Neural cell (in vitro differentiated cells): ENCODE results near the gene RANGRF. TPM values are rescaled to one million over a fixed set of nuclear protein-coding genes. Genes with fewer than 3 reads are reported as not detected.
A peak's percentile ranks its signal among the peaks of the same experiment; 100 is the strongest.

Source experiments
- H2AFZ ChIP-seq: fragments of 200-600, 300-800 bp; sonication (generic), shearing (Covaris generic); 2 replicates; pipeline ENCODE4 v1.6.0; 2014; ENCODE audit warnings: low read depth, mild to moderate bottlenecking, antibody characterized with exemption, low read length, moderate library complexity
- H3F3A ChIP-seq: fragments of 200-600 bp; shearing (Covaris generic); 2 replicates; pipeline ENCODE4 v1.6.1; 2016; ENCODE audit warnings: mild to moderate bottlenecking, moderate library complexity, mixed read lengths, antibody characterized with exemption, low read length; ENCODE audit not compliant: insufficient read depth, poor library complexity, severe bottlenecking
- H3K27ac ChIP-seq: fragments of 200-600, 300-800 bp; sonication (generic), shearing (Covaris generic); 2 replicates; pipeline ENCODE4 v1.5.1; 2014; ENCODE audit warnings: mild to moderate bottlenecking, low read length, moderate library complexity
- H3K27me3 ChIP-seq: fragments of 300-800, 200-600 bp; sonication (generic), shearing (Covaris generic); 2 replicates; pipeline ENCODE4 v1.6.0; 2014; ENCODE audit warnings: mild to moderate bottlenecking, low read depth, low read length, moderate library complexity; ENCODE audit not compliant: insufficient read depth
- H3K36me3 ChIP-seq: fragments of 300-800, 200-600 bp; sonication (generic), shearing (Covaris generic); 2 replicates; pipeline ENCODE4 v1.5.1; 2014; ENCODE audit warnings: mild to moderate bottlenecking, antibody characterized with exemption, low read length, moderate library complexity; ENCODE audit not compliant: insufficient read depth
- H3K4me2 ChIP-seq: fragments of 300-800, 200-600 bp; sonication (generic), shearing (Covaris generic); 2 replicates; pipeline ENCODE4 v1.6.0; 2014; ENCODE audit warnings: mild to moderate bottlenecking, low read length
- H3K4me3 ChIP-seq: fragments of 300-800, 200-600 bp; sonication (generic), shearing (Covaris generic); 2 replicates; pipeline ENCODE4 v1.5.1; 2014; ENCODE audit warnings: mild to moderate bottlenecking, low read length, moderate library complexity
- H3K79me2 ChIP-seq: fragments of 200-600 bp; shearing (Covaris generic); replicated peaks from 2 replicates; pipeline ENCODE4 v1.6.0; 2014; ENCODE audit warnings: mild to moderate bottlenecking, low read length, moderate library complexity; ENCODE audit not compliant: insufficient read depth
- H3K9ac ChIP-seq: fragments of 300-800, 200-600 bp; sonication (generic), shearing (Covaris generic); 2 replicates; pipeline ENCODE4 v1.6.1; 2016; ENCODE audit warnings: mild to moderate bottlenecking, low read length, mixed read lengths
- H3K9me2 ChIP-seq: fragments of 200-600 bp; shearing (Covaris generic); 2 replicates; pipeline ENCODE4 v1.6.1; 2016; ENCODE audit warnings: mild to moderate bottlenecking, low read length, mixed read lengths; ENCODE audit not compliant: insufficient read depth
- H3K9me3 ChIP-seq: fragments of 200-600, 300-800 bp; sonication (generic), shearing (Covaris generic); 2 replicates; pipeline ENCODE4 v1.6.1; 2016; ENCODE audit warnings: mild to moderate bottlenecking, mixed run types, low read length, moderate library complexity, mixed read lengths
- H4K20me1 ChIP-seq: fragments of 200-600 bp; shearing (Covaris generic); 2 replicates; pipeline ENCODE4 v1.6.1; 2016; ENCODE audit warnings: mild to moderate bottlenecking, mixed run types; ENCODE audit not compliant: insufficient read depth
- EP300 ChIP-seq: fragments of 450-650 bp; conservative IDR thresholded peaks from 2 replicates; pipeline ENCODE4 v1.6.1; 2014; ENCODE audit warnings: antibody characterized with exemption, mild to moderate bottlenecking, moderate library complexity; ENCODE audit not compliant: poor library complexity, severe bottlenecking
- EZH2 ChIP-seq: fragments of 200-600, 300-800 bp; shearing (Covaris generic), sonication (generic); IDR thresholded peaks from 2 replicates; pipeline ENCODE4 v1.6.1; 2014; ENCODE audit warnings: antibody characterized with exemption, low read length, borderline replicate concordance, mild to moderate bottlenecking; ENCODE audit not compliant: insufficient read depth, poor library complexity, severe bottlenecking
- MXI1 ChIP-seq: fragments of 450-650 bp; conservative IDR thresholded peaks from 2 replicates; pipeline ENCODE4 v1.6.1; 2014; ENCODE audit warnings: antibody characterized with exemption, mild to moderate bottlenecking; ENCODE audit not compliant: poor library complexity, severe bottlenecking
- POLR2AphosphoS5 ChIP-seq: IDR thresholded peaks from 2 replicates; pipeline ENCODE4 v1.6.1; 2012
- RAD21 ChIP-seq: fragments of 450-650 bp; conservative IDR thresholded peaks from 2 replicates; pipeline ENCODE4 v1.6.1; 2014; ENCODE audit warnings: antibody characterized with exemption, mild to moderate bottlenecking, moderate library complexity
- REST ChIP-seq: IDR thresholded peaks from 2 replicates; pipeline ENCODE4 v1.6.1; 2012; ENCODE audit warnings: borderline replicate concordance
- SMC3 ChIP-seq: fragments of 450-650 bp; conservative IDR thresholded peaks from 2 replicates; pipeline ENCODE4 v1.6.1; 2014; ENCODE audit warnings: antibody characterized with exemption, mild to moderate bottlenecking, moderate library complexity; ENCODE audit not compliant: poor library complexity
- TAF1 ChIP-seq: IDR thresholded peaks from 2 replicates; pipeline ENCODE4 v1.6.1; 2012; ENCODE audit warnings: low read depth
- polyA plus RNA-seq: library from polyadenylated mRNA; depleted of rRNA; stranded (reverse); fragments of >200 nt; gene quantifications from 2 replicates; pipeline ENCODE4 v1.2.3, GENCODE V29; 2014
- TF ChIP-seq, protein P1 (sequence below): fragments of 450-650 bp; IDR thresholded peaks from 2 replicates; pipeline ENCODE4 v1.5.1; 2014; ENCODE audit warnings: antibody characterized with exemption, mild to moderate bottlenecking, moderate library complexity; ENCODE audit not compliant: poor library complexity, severe bottlenecking

RANGRF gene
- polyA plus RNA-seq, 1 donor from 2014 or later, result 20.9 TPM

DNA sequence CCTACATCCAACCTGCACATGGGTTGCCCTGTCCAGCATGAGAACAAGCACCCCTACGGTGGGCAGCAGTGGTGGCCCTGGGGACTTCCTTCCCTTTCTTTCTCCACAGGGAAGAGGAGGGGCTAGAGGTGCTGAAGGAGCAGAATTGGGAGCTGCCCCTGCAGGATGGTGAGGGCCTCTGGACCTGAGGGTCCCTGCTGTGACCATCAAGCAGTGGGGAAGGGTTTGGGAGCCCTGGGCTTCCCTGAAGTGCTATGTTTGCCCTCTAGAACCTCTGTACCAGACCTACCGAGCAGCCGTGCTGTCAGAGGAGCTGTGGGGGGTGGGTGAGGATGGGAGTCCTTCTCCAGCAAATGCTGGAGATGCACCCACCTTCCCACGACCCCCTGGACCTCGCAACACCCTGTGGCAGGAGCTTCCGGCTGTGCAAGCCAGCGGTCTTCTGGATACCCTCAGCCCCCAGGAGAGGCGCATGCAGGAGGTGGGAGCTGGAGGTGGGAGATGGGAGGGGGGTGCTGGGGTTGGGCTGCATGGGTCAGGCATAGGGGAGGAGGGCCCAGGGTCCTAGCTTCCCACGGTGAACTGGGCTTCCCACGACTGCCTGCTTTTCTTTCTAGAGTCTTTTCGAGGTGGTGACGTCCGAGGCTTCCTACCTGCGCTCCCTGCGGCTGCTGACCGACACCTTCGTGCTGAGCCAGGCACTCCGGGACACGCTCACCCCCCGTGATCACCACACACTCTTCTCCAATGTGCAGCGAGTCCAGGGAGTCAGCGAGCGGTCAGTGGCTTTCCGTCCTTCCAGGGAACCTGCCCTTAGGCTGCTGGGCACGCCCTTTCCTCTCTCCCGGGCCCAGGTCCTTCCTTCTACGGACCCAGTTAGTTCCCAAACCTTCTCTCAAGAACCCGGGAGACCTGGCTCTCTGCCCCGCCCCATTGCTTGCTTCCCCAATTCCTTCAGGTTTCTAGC is 26.6 kb downstream of the RANGRF start:
- H2AFZ ChIP-seq, result no peak overlapping the region
- no peak overlapping the region for H3K4me2 ChIP-seq
- H3K9me2 ChIP-seq, result no peaks in the 10 kb centered on the region
- peak overlapping the region; percentile 49 for H3K4me3 ChIP-seq
- peaks cover 22% of the 10 kb centered on the region for H3K27me3 ChIP-seq
- H3K9me3 ChIP-seq, result no peaks in the 10 kb centered on the region
- H3K9ac ChIP-seq, result no peak overlapping the region
- H3K79me2 ChIP-seq, result no peaks in the 10 kb centered on the region
- no peaks in the 10 kb centered on the region for H4K20me1 ChIP-seq
- H3K27ac ChIP-seq, result no peak overlapping the region
- H3F3A ChIP-seq, result no peaks in the 10 kb centered on the region
- H3K36me3 ChIP-seq, result no peaks in the 10 kb centered on the region
- TF ChIP-seq SMC3 (no peak), MXI1 (no peak), EZH2 (no peak), REST (no peak), EP300 (no peak), RAD21 (no peak), POLR2AphosphoS5 (no peak), TAF1 (no peak)
- TF ChIP-seq, protein P1, sequence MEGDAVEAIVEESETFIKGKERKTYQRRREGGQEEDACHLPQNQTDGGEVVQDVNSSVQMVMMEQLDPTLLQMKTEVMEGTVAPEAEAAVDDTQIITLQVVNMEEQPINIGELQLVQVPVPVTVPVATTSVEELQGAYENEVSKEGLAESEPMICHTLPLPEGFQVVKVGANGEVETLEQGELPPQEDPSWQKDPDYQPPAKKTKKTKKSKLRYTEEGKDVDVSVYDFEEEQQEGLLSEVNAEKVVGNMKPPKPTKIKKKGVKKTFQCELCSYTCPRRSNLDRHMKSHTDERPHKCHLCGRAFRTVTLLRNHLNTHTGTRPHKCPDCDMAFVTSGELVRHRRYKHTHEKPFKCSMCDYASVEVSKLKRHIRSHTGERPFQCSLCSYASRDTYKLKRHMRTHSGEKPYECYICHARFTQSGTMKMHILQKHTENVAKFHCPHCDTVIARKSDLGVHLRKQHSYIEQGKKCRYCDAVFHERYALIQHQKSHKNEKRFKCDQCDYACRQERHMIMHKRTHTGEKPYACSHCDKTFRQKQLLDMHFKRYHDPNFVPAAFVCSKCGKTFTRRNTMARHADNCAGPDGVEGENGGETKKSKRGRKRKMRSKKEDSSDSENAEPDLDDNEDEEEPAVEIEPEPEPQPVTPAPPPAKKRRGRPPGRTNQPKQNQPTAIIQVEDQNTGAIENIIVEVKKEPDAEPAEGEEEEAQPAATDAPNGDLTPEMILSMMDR, result no peak

DNA sequence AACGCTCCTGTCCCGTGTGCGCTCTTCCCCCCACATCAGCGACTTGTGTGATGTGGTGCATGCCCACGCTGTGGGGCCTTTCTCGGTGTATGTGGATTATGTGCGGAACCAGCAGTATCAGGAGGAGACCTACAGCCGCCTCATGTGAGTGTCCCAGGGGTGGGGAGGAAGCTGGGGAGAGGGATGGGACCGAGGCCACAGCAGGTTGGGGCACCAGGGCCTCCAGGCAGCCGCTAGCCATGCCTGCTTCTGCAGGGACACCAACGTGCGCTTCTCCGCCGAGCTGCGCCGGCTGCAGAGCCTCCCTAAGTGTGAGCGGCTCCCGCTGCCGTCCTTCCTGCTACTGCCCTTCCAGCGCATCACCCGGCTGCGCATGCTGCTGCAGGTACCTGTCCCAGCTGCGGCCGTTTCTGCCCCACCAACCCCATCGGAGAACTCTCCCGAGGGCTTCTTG is 27.3 kb downstream of the RANGRF start:
- no peak overlapping the region for H3K9ac ChIP-seq
- no peak overlapping the region for H3K27ac ChIP-seq
- no peaks in the 10 kb centered on the region for H3K36me3 ChIP-seq
- H3F3A ChIP-seq, result no peaks in the 10 kb centered on the region
- H3K9me2 ChIP-seq, result no peaks in the 10 kb centered on the region
- H3K4me3 ChIP-seq, result peak overlapping the region; percentile 49
- no peak overlapping the region for H2AFZ ChIP-seq
- H4K20me1 ChIP-seq, result no peaks in the 10 kb centered on the region
- peaks cover 22% of the 10 kb centered on the region for H3K27me3 ChIP-seq
- TF ChIP-seq RAD21, result no peak
- TF ChIP-seq TAF1, result no peak
- TF ChIP-seq MXI1, result no peak
- TF ChIP-seq REST, result no peak
- TF ChIP-seq, protein P1, result no peak
- no peak for TF ChIP-seq EP300
- TF ChIP-seq EZH2, result no peak
- TF ChIP-seq SMC3, result no peak
- TF ChIP-seq POLR2AphosphoS5, result no peak
- H3K4me2 ChIP-seq, result no peak overlapping the region
- no peaks in the 10 kb centered on the region for H3K79me2 ChIP-seq
- H3K9me3 ChIP-seq, result no peaks in the 10 kb centered on the region
